ENCODE results near the gene HEXA. TPM values are rescaled to one million over a fixed set of nuclear protein-coding genes. Genes with fewer than 3 reads are reported as not detected.

HEXA gene
- total RNA-seq, 1 donor from 2014 or later = 185 TPM

- Histone ChIP-seq H3K4me3 (no peak overlapping the region), H3K4me1 (peaks cover 19% of the 10 kb centered on the region), H3K27me3 (no peaks in the 10 kb centered on the region), H3K9me3 (no peaks in the 10 kb centered on the region), H3K27ac (no peak overlapping the region), H3K36me3 (peaks cover 15% of the 10 kb centered on the region)
- no peak for ATAC-seq
- TF ChIP-seq, protein P1, sequence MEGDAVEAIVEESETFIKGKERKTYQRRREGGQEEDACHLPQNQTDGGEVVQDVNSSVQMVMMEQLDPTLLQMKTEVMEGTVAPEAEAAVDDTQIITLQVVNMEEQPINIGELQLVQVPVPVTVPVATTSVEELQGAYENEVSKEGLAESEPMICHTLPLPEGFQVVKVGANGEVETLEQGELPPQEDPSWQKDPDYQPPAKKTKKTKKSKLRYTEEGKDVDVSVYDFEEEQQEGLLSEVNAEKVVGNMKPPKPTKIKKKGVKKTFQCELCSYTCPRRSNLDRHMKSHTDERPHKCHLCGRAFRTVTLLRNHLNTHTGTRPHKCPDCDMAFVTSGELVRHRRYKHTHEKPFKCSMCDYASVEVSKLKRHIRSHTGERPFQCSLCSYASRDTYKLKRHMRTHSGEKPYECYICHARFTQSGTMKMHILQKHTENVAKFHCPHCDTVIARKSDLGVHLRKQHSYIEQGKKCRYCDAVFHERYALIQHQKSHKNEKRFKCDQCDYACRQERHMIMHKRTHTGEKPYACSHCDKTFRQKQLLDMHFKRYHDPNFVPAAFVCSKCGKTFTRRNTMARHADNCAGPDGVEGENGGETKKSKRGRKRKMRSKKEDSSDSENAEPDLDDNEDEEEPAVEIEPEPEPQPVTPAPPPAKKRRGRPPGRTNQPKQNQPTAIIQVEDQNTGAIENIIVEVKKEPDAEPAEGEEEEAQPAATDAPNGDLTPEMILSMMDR (IDR thresholded peaks at IDR 0.05) = no peak
- no peak for DNase-seq
- intact Hi-C loops (cut with DNase I) = no loop called here
Observed at GRCh38 chr15:72361176-72361575, 14.6 kb downstream of the HEXA start.

DNA sequence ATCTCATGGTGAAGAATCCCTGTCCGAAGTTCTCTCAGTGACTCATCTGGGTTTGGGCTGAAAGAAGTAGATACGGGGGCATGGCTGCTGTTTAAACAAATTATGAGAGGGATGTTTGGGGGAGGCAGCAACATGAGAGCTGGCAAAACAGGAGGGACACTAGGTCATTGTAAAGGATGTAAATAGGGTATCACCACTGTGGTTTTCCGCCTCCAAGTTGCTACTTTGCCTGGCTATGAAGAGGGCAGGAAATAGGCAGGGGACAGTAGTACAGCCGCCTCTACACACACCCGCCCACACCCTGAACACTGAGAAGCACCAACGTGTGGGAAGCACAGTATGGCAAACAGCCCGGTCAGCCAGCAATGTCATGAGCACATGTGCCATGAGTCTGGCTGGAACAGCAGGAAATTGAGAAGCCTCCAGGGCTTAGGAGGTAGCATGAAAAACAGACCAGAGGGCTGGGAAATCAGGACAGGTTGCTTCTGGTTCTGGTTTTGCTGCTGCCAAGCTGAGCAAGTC, 17.1 kb downstream of the HEXA start:
- Histone ChIP-seq H3K36me3 (peaks cover 40% of the 10 kb centered on the region), H3K4me1 (peaks cover 19% of the 10 kb centered on the region), H3K9me3 (no peaks in the 10 kb centered on the region), H3K4me3 (no peak overlapping the region), H3K27ac (no peak overlapping the region), H3K27me3 (no peaks in the 10 kb centered on the region)
- TF ChIP-seq, protein P1 (IDR thresholded peaks at IDR 0.05) = no peak
- DNase-seq (peak; percentile 80), ATAC-seq (peak; percentile 95)
- intact Hi-C loops (cut with DNase I) = no loop called here

- Histone ChIP-seq H3K27ac (no peak overlapping the region), H3K9me3 (no peaks in the 10 kb centered on the region), H3K4me3 (no peak overlapping the region), H3K36me3 (peaks cover 42% of the 10 kb centered on the region), H3K4me1 (peaks cover 19% of the 10 kb centered on the region), H3K27me3 (no peaks in the 10 kb centered on the region)
- ATAC-seq (no peak), DNase-seq (no peak)
- intact Hi-C loops (cut with DNase I) = no loop called here
- TF ChIP-seq, protein P1 (IDR thresholded peaks at IDR 0.05) = no peak
Observed at GRCh38 chr15:72358121-72358520, 17.7 kb downstream of the HEXA start.

DNA sequence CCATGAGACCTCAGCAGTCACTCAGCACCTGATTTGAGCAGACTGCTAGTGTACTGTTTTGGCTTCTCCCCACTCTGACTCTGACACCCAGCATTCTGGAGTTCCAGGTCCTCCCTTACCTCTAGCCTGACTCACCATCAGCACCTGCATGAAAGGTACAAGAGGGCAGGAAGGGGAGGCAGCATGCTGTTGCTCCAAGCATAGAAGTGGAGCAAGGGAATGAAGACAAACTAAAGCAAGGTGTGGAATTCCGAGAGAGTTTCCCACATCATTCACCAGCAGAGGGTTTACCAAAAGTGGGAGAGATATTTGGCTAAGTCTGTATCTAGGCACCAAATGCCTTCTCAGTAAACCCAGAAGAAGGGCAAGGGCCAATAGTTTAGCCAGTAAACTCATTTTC, 21.3 kb downstream of the HEXA start:
- no peak overlapping the region for H3K4me3 ChIP-seq
- H3K27ac ChIP-seq = no peak overlapping the region
- TF ChIP-seq, protein P1 (IDR thresholded peaks at IDR 0.05) = no peak
- H3K4me1 ChIP-seq = peaks cover 17% of the 10 kb centered on the region
- no peak for ATAC-seq
- no peak for DNase-seq
- intact Hi-C loops (cut with DNase I) = no loop called here
- no peaks in the 10 kb centered on the region for H3K9me3 ChIP-seq
- H3K27me3 ChIP-seq = no peaks in the 10 kb centered on the region
- peaks cover 73% of the 10 kb centered on the region for H3K36me3 ChIP-seq

DNA sequence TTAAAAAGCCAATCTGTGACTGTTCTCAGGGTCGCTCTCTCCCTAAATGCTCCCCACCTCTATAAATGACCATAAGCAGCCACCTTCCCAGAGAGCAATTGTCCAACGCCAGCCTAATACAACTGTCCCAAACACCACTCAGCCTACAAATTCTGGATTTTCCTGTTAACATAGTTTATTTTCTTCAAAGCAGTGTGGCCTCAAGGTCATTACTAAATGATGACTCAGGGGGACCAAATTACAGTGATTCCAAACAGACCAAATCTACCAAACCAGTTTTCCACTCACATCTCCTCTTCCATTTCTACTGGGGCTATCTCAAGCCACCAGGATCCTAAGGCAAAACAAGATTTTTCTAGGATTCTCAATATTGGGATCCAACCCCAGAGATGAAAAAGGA, 22.5 kb downstream of the HEXA start:
- no peaks in the 10 kb centered on the region for H3K9me3 ChIP-seq
- intact Hi-C loops (cut with DNase I) = no loop called here
- H3K4me3 ChIP-seq = no peak overlapping the region
- DNase-seq (no peak), ATAC-seq (no peak)
- no peaks in the 10 kb centered on the region for H3K27me3 ChIP-seq
- H3K4me1 ChIP-seq = peaks cover 7% of the 10 kb centered on the region
- H3K36me3 ChIP-seq = peaks cover 86% of the 10 kb centered on the region
- no peak overlapping the region for H3K27ac ChIP-seq
- TF ChIP-seq, protein P1 (IDR thresholded peaks at IDR 0.05) = no peak

DNA sequence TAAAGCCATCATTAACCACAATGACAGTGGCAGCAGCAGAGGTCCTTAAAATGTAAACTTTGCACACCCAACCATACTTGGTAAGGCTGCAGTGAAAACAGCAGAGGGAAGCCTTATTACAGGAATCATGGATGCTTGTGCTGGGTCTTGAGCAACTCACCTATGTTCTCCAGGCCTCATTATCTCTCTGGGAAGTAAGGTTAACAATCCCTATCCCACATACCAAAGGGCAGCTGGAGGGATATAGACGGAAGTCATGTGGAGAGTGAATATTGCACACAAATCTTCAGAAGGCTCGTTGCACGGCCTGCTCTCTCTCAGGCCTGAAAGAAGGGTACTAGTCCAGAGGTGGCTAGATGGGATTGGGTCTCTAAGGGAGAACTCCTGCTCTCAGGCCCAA, 30.0 kb downstream of the HEXA start:
- Histone ChIP-seq H3K4me1 (no peaks in the 10 kb centered on the region), H3K36me3 (peaks cover 77% of the 10 kb centered on the region), H3K27me3 (no peaks in the 10 kb centered on the region), H3K4me3 (no peak overlapping the region), H3K9me3 (no peaks in the 10 kb centered on the region), H3K27ac (no peak overlapping the region)
- DNase-seq (no peak), ATAC-seq (no peak)
- TF ChIP-seq, protein P1 (IDR thresholded peaks at IDR 0.05) = no peak
- intact Hi-C loops (cut with DNase I) = no loop called here
